OCI-LY7 (cell line): ENCODE results near the gene CARMIL1. TPM values are rescaled to one million over a fixed set of nuclear protein-coding genes. Genes with fewer than 3 reads are reported as not detected.
A peak's percentile ranks its signal among the peaks of the same experiment; 100 is the strongest.
"Not testable (repeated sequence)": the region's sequence is repeated elsewhere in the genome, so short reads cannot be mapped to it uniquely, and the experiment has no call there.

Experiments used
- BruUV-seq: library from RNA; stranded (reverse); fragments of 400-500 nt; replicated peaks from 2 replicates; lab custom pipeline; 2021; lab: Mats Ljungman, UMichigan
- CTCF ChIA-PET: fragments of 300-600 bp; sonication (Branson Sonifier 250); formaldehyde crosslinking; loops from one replicate; lab custom pipeline; 2022; ENCODE audit warnings: antibody characterized with exemption; ENCODE audit not compliant: unreplicated experiment; lab: Charles Lee
- POLR2A ChIA-PET: fragments of 300-600 bp; sonication (Branson Sonifier 250); formaldehyde crosslinking; loops from one replicate; lab custom pipeline; 2022; ENCODE audit warnings: antibody characterized with exemption; lab: Charles Lee
- DNase-seq: peaks from one replicate; pipeline ENCODE4 v3.0.0-alpha.2; 2015; ENCODE audit warnings: low spot score
- H2AFZ ChIP-seq: fragments of 200-600 bp; sonication (generic), shearing (Covaris generic); 2 replicates; pipeline ENCODE4 v1.6.1; 2014; ENCODE audit warnings: mild to moderate bottlenecking, antibody characterized with exemption, low read length, moderate library complexity
- H3K27ac ChIP-seq: fragments of 200-600 bp; sonication (generic); 2 replicates; pipeline ENCODE4 v1.5.1; 2014; ENCODE audit warnings: mixed run types, low read depth, mild to moderate bottlenecking, moderate library complexity, low read length, inconsistent platforms; ENCODE audit not compliant: poor library complexity, severe bottlenecking
- H3K36me3 ChIP-seq: fragments of 200-600 bp; sonication (generic); 2 replicates; pipeline ENCODE4 v1.6.1; 2014; ENCODE audit warnings: mild to moderate bottlenecking, antibody characterized with exemption, low read length, moderate library complexity, mixed read lengths; ENCODE audit not compliant: insufficient read depth
- H3K4me1 ChIP-seq: fragments of 200-600 bp; sonication (generic); 2 replicates; pipeline ENCODE4 v1.5.1; 2014; ENCODE audit warnings: mild to moderate bottlenecking, low read length; ENCODE audit not compliant: insufficient read depth, poor library complexity, severe bottlenecking
- H3K4me2 ChIP-seq: fragments of 200-600 bp; sonication (generic); 2 replicates; pipeline ENCODE4 v1.6.1; 2014; ENCODE audit warnings: mild to moderate bottlenecking, low read length
- H3K4me3 ChIP-seq: fragments of 200-600 bp; sonication (generic); 2 replicates; pipeline ENCODE4 v1.5.1; 2014; ENCODE audit warnings: mild to moderate bottlenecking, low read depth, low read length; ENCODE audit not compliant: poor library complexity, severe bottlenecking
- H3K79me2 ChIP-seq: fragments of 200-600 bp; sonication (generic); 2 replicates; pipeline ENCODE4 v1.6.1; 2016; ENCODE audit warnings: low read depth, mild to moderate bottlenecking, low read length, moderate library complexity, mixed read lengths; ENCODE audit not compliant: insufficient read depth
- H3K9me2 ChIP-seq: fragments of 200-600 bp; sonication (generic); 2 replicates; pipeline ENCODE4 v1.6.1; 2016; ENCODE audit warnings: mild to moderate bottlenecking, low read length, mixed read lengths; ENCODE audit not compliant: insufficient read depth
- H3K9me3 ChIP-seq: fragments of 200-600 bp; sonication (generic); 2 replicates; pipeline ENCODE4 v1.6.1; 2014; ENCODE audit warnings: mild to moderate bottlenecking, mixed run types, low read length, mixed read lengths
- H4K20me1 ChIP-seq: fragments of 200-600 bp; sonication (generic); 2 replicates; pipeline ENCODE4 v1.6.1; 2014; ENCODE audit warnings: mild to moderate bottlenecking, antibody characterized with exemption, low read length, moderate library complexity, mixed read lengths; ENCODE audit not compliant: insufficient read depth
- EZH2phosphoT487 ChIP-seq: fragments of 200-600 bp; sonication (generic); IDR thresholded peaks from 2 replicates; pipeline ENCODE4 v1.6.1; 2018; ENCODE audit warnings: low read depth, borderline replicate concordance, mild to moderate bottlenecking, mixed run types, antibody characterized with exemption, low read length, moderate library complexity, mixed read lengths
- intact Hi-C: fragments of 100-400 bp; cut with micrococcal nuclease; formaldehyde crosslinking; loops from one replicate; pipeline ENCODE4 v1.10.0; 2022; ENCODE audit not compliant: unreplicated experiment
- total RNA-seq, 2 experiments: library from RNA; depleted of rRNA in 1 of 2; stranded (reverse); fragments of >200 nt in 1 of 2; shearing (Covaris generic) in 1 of 2; gene quantifications; 2 replicates each; pipeline ENCODE4 v1.2.3, GENCODE V29; 2014 to 2022
- TF ChIP-seq, protein P1 (sequence below): fragments of 200-600 bp; sonication (generic); conservative IDR thresholded peaks from 2 replicates; pipeline ENCODE4 v1.5.1; 2014; ENCODE audit warnings: mild to moderate bottlenecking, antibody characterized with exemption, low read length, moderate library complexity, mixed read lengths

The CARMIL1 gene
- total RNA-seq, 2 experiments from 2014 or later = 25.5 to 40.1 TPM

- CTCF ChIA-PET = no interaction called here
- Histone ChIP-seq H3K4me2 (no peak overlapping the region), H3K9me2 (no peaks in the 10 kb centered on the region), H3K4me1 (peaks cover 73% of the 10 kb centered on the region), H3K36me3 (peaks cover 12% of the 10 kb centered on the region; the same call in 1 of the 2 replicates), H3K27ac (no peak overlapping the region), H2AFZ (no peak overlapping the region), H3K9me3 (peaks cover 31% of the 10 kb centered on the region; the same call in 1 of the 2 replicates), H3K79me2 (peaks cover 98% of the 10 kb centered on the region), H3K4me3 (no peak overlapping the region), H4K20me1 (no peaks in the 10 kb centered on the region)
- BruUV-seq = no TSS peak
- POLR2A ChIA-PET = interaction anchor here (6.3 kb wide), 1 partner anchor 12 kb away, joined by 70 read pairs; no protein-coding TSS in a partner anchor
- intact Hi-C loops = no loop called here
- DNase-seq = no peak
- TF ChIP-seq EZH2phosphoT487 = no peak
- TF ChIP-seq, protein P1, sequence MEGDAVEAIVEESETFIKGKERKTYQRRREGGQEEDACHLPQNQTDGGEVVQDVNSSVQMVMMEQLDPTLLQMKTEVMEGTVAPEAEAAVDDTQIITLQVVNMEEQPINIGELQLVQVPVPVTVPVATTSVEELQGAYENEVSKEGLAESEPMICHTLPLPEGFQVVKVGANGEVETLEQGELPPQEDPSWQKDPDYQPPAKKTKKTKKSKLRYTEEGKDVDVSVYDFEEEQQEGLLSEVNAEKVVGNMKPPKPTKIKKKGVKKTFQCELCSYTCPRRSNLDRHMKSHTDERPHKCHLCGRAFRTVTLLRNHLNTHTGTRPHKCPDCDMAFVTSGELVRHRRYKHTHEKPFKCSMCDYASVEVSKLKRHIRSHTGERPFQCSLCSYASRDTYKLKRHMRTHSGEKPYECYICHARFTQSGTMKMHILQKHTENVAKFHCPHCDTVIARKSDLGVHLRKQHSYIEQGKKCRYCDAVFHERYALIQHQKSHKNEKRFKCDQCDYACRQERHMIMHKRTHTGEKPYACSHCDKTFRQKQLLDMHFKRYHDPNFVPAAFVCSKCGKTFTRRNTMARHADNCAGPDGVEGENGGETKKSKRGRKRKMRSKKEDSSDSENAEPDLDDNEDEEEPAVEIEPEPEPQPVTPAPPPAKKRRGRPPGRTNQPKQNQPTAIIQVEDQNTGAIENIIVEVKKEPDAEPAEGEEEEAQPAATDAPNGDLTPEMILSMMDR = no peak
These were observed 96.0 kb downstream of the CARMIL1 start for GRCh38 chr6:25375125-25375524.

- H3K27ac ChIP-seq = peak overlapping the region; percentile 82
- H3K79me2 ChIP-seq = peaks cover 98% of the 10 kb centered on the region
- BruUV-seq = no TSS peak
- H3K9me3 ChIP-seq = peaks cover 30% of the 10 kb centered on the region; the same call in 1 of the 2 replicates
- peak; percentile 92 for DNase-seq
- TF ChIP-seq, protein P1 = peak; percentile 83
- TF ChIP-seq EZH2phosphoT487 = no peak
- POLR2A ChIA-PET = interaction anchor here (0.6 to 6.3 kb wide), 20 partner anchors 10 to 895 kb away, joined by 3 to 75 read pairs (median 4); partner anchors contain the start of gene CARMIL1
- H4K20me1 ChIP-seq = no peaks in the 10 kb centered on the region
- intact Hi-C loops = loop anchor here (1.0 to 2.0 kb wide), 3 partner anchors 10 to 99 kb away; partner anchors contain the start of gene CARMIL1
- peaks cover 29% of the 10 kb centered on the region for H3K36me3 ChIP-seq
- H2AFZ ChIP-seq = peak overlapping the region; percentile 13; the same call in 1 of the 2 replicates
- no peaks in the 10 kb centered on the region for H3K9me2 ChIP-seq
- peaks cover 76% of the 10 kb centered on the region for H3K4me1 ChIP-seq
- peak overlapping the region; percentile 64 for H3K4me3 ChIP-seq
- CTCF ChIA-PET = interaction anchor here (0.5 to 2.7 kb wide), 7 partner anchors 8 to 114 kb away, joined by 3 to 13 read pairs (median 5); no protein-coding TSS in a partner anchor
- H3K4me2 ChIP-seq = peak overlapping the region; percentile 87
These were observed 98.5 kb downstream of the CARMIL1 start for GRCh38 chr6:25377664-25378063.

- H4K20me1 ChIP-seq = no peaks in the 10 kb centered on the region
- intact Hi-C loops = loop anchor here (10.0 kb wide), 2 partner anchors 744 to 1764 kb away; a partner anchor contains a TSS
- no TSS peak for BruUV-seq
These were observed 101.9 kb downstream of the CARMIL1 start for GRCh38 chr6:25381077-25381476.

DNA sequence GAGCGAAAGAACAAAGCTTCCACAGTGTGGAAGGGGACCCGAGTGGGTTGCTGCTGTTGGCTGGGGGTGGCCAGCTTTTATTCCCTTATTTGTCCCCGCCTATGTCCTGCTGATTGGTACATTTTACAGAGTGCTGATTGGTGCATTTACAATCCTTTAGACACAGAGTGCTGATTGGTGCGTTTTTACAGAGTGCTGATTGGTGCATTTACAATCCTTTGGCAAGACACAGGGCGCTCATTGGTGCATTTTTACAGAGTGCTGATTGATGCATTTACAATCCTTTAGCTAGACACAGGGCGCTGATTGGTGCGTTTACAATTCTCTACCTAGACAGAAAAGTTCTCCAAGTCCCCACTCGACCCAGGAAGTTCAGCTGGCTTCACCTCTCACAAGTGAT is 103.3 kb downstream of the CARMIL1 start:
- Histone ChIP-seq H3K36me3 (peaks cover 20% of the 10 kb centered on the region), H3K4me1 (peaks cover 92% of the 10 kb centered on the region), H3K9me3 (peaks cover 13% of the 10 kb centered on the region; the same call in 1 of the 2 replicates), H3K27ac (peak overlapping the region; percentile 99), H3K79me2 (peaks cover 89% of the 10 kb centered on the region)
- H3K4me3 ChIP-seq, H3K9me2 ChIP-seq, BruUV-seq, CTCF ChIA-PET, H4K20me1 ChIP-seq, DNase-seq, H2AFZ ChIP-seq, H3K4me2 ChIP-seq: not testable (repeated sequence)
- intact Hi-C loops = loop anchor here (10.0 kb wide), 2 partner anchors 742 to 1762 kb away; a partner anchor contains a TSS
- POLR2A ChIA-PET = interaction anchor here (0.8 to 1.5 kb wide), 3 partner anchors 11 to 152 kb away, joined by 3 to 5 read pairs (median 4); no protein-coding TSS in a partner anchor

More at GRCh38 chr6:25381077-25381476, 101.9 kb downstream of the CARMIL1 start:
- Histone ChIP-seq H3K4me2 (peak overlapping the region; percentile 87), H3K9me2 (no peaks in the 10 kb centered on the region), H2AFZ (no peak overlapping the region), H3K27ac (peak overlapping the region; percentile 16), H3K4me3 (no peak overlapping the region), H3K79me2 (peaks cover 98% of the 10 kb centered on the region), H3K36me3 (peaks cover 20% of the 10 kb centered on the region), H3K9me3 (peaks cover 13% of the 10 kb centered on the region; the same call in 1 of the 2 replicates), H3K4me1 (peaks cover 92% of the 10 kb centered on the region)
- ChIA-PET CTCF (no interaction called here), POLR2A (interaction anchor here (0.6 to 1.5 kb wide), 7 partner anchors 11 to 645 kb away, joined by 3 to 6 read pairs (median 3); no protein-coding TSS in a partner anchor)
- DNase-seq = no peak
- no peak for TF ChIP-seq EZH2phosphoT487
- TF ChIP-seq, protein P1 = no peak
